GM10847 (cell line): ENCODE data around the gene COL27A1.

Experiments
- POLR2A ChIP-seq: IDR thresholded peaks from 2 replicates; pipeline ENCODE4 v1.6.1; 2011; ENCODE audit not compliant: insufficient read length; ENCODE audit errors: extremely low read depth

COL27A1 gene

DNA sequence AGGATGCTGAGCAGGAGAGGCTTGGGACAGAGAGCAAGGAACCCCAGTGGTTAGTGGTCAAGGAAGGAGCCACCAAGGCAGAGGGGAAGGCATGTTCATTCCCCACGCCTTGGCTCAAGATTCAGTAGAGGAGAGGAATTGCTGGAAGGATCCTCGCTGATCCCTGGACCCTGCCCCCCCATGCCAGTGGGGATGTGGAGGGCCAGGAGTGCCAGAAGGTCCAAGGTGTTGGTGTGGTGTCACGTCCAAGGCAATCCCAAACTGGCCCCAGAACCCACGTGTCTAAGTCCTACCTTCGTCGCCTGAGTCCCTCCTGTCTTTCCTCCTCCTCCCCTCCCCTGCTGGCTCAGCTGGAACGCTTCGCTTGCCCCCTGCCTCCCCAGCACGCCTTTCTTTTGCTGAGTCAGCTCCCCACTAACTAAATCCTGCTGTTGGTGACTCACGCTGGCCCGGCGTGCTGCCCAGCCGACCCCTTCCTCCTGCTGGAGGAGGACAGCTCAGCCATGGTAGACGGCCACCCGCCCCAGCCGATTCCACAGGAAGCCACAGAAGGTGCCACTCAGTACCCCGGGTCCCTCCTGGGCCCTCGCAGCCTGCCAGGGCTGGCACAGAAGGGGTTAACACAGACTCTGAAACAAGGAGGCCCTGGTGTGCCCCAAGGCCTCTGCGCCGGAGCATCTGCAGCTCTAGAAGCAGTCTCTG lies 130.0 kb downstream of the COL27A1 start:
- no peak for TF ChIP-seq POLR2A

DNA sequence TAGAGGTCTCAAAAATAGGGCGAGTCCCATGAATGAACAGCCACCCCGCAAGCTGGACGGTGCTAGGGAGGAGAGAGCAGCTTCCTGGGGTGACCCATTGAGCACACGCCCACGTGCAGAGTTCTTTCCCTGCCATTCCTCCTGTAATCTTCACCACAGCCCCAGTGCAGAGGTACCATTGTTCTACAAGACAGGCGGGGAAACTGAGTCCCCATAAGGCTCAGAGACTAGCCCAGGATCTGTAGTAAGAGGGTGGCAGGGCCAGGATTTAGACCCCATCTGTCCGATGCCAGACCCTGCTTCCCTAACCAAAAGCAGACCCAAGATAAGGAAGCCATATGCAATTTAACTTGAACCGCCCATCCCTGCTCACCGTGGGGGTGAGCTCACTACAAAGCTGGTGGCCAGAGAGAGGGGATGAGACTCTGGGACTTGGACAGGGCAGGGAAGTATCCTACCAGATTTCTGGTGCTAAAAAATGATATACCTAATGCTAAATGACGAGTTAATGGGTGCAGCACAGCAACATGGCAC lies 130.9 kb downstream of the COL27A1 start:
- no peak for TF ChIP-seq POLR2A

DNA sequence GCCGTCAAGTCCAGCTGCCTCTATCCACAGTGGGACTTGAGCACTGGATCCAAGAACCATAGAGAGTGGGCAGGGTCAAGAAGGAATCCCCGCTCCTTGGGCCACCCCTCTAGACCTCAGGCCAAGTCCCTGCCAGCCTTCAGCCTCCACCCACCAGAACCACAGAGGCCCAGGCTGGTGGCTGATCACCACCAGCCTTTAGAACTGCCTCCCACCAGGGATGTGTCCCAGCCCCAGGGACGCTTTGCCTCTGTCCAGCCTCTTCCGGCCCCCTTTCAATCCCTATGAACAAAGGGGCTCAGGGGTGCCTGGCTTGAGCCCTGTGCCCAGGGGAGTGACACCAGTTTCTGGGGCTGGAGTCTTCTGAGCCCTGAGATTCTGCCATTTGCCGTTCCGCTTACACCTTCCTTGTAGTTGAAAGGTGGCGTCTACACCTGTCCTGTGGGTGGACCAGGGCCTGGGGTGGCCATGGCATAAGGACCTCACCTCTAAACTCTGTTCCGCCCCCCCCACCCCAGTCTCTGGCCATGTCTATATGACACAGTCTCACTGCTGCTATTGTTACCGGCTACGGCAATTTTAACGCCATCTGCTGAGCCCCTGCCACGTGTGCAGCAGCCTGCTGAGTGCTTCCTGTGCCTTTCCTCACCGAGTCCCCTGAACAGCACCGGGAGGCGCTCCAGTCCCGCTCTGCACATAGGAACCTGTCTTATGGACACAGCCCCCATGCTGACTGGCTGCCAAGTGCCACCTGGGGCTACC lies 131.8 kb downstream of the COL27A1 start:
- TF ChIP-seq POLR2A, result no peak

DNA sequence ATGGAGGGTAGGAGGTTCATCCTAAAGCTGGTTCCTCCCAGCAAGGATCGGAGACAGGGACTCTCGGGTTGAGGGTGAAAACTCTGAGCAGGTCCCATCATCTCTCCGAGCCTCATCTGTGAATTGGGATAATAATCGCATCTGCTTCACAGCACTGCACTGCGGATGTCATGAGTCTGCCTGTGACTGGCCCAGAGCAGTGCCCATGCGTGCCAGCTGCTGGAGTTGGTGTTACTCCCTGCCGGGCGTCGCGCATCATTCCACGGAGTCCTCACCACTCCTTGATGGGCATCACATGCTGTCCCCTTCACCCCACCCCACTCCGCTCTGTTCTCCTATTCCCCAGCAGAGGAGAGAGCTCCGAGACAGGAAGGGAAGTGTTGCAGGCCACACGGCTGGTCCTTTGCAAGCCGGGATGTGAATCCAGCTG lies 132.4 kb downstream of the COL27A1 start:
- no peak for TF ChIP-seq POLR2A

DNA sequence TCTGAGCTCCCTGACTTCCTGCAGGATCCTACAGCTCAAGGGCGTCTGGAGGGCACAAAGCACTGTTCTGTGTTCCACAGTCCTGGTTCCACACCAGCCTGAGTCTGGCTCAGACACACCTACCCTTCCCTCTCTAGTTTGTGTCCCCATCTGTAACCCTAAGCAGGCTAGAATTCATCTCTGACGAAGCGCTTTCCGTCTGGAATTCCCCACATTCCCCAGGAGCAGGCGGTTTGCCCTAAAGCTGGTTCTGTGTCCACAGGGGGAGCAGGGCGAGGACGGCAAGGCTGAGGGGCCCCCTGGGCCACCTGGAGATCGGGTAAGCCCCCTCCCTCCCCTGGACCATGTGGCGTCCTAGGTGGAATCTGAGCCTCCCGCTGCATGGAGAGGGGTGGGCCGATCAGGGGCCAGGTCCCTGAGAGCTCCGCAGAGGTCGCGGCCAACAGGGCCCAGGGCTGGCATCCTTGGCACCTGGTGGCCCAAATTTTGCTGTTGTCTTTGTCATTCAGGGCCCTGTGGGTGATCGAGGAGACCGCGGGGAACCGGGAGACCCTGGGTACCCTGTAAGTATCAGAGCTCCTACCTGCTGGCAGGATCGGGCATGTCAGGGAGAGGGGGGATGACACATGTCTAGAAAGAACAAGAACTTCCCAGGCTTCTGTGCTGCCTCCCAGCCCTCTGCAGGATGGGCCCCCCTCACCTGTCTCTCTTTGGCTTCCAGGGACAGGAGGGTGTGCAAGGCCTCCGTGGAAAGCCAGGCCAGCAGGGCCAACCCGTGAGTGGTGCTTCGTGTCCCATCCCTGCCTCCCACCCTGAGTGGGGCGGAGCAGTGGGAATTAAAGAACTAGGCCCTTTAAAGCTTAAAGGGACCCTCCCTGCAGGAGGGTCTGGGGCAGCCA lies 133.1 kb downstream of the COL27A1 start:
- no peak for TF ChIP-seq POLR2A

DNA sequence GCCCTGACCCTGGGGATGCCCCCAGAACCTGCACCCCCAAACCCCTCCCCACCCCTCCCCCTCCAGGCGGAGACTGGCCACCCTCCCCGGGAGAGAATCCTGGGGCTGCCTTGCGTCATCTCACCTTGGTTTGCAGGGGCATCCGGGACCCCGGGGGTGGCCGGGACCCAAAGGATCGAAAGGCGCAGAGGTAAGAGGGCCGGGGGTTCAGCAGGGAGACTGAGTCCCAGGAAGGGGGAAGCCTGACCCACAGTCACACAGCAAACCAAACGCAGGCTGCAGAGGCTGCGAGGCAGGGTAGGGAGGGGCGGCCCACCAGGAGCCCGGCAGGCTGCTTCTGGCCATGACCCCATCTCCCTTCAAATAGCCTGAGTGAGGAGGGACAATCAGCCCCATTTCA lies 133.8 kb downstream of the COL27A1 start:
- no peak for TF ChIP-seq POLR2A

- TF ChIP-seq POLR2A, result no peak
Measured at GRCh38 chr9:114289571-114290481, 134.5 kb downstream of the COL27A1 start.

- TF ChIP-seq POLR2A, result no peak
Measured at GRCh38 chr9:114290561-114290986, 135.2 kb downstream of the COL27A1 start.

DNA sequence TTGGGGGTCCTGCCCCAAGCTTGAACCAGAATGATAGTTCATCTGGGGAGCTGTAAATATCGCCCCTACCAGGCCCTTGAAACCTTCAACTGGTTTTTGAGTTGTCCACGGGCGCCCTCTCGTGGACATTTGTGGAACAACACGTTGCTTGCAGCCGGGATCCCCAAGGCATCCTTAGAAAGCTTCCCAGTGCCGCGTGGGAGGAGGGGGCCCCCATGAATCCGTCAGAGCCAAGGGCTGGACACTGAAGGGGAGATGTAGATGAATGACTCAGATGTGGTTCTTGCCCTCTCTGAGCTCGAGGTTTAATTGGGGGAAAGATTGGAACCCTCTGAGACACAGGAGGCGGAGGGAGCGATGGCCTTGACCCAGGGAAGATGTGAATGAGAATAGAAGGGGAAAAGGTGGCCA lies 135.7 kb downstream of the COL27A1 start:
- no peak for TF ChIP-seq POLR2A

DNA sequence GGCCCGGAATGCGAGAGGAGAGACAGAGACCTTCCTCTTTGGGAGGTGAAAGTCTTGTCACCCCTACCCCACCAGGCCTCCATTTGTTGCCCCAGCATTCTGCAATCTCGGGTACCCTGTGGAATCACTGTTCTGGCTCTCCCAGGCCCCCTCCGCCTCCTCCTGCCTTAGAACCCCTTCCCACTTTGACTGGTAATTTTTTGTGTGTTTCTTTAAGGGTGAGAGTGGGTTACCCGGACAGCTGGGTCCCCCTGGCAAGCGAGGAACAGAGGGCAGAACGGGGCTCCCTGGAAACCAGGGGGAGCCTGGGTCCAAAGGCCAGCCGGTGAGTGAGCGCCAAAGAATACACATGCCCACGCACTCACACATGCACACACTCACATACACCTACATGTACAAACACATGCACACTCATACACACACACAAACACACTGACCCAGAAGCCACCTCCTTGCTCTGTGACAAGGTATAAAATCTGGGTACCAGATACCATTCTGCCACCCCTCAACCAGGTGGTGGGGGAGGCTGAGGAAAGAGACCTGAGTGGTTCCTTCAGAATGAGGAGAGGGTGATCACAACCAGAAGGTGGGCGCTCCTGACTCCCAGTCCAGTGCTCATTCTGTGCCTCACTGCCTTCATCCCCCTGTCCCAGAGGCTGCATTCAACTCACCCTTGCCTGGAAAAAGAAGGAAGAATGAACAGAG lies 136.7 kb downstream of the COL27A1 start:
- no peak for TF ChIP-seq POLR2A

DNA sequence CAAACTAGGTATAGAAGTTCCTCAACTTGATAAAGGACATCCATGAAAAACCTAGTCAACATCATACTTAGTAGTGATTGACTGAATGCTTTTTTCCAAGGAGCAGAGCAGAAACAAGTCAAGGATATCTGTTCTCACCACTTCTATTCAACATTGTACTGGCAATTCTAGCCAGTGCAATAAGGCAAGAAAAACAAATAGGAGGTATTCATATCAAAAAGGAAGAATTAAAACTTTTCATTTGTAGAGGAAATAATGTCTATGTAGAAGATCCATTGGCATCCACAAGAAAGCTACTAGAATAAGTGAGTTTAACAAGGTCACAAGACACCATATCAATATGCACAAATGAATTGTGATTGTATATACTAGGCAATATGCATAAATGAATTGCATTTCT lies 139.3 kb downstream of the COL27A1 start:
- no peak for TF ChIP-seq POLR2A

DNA sequence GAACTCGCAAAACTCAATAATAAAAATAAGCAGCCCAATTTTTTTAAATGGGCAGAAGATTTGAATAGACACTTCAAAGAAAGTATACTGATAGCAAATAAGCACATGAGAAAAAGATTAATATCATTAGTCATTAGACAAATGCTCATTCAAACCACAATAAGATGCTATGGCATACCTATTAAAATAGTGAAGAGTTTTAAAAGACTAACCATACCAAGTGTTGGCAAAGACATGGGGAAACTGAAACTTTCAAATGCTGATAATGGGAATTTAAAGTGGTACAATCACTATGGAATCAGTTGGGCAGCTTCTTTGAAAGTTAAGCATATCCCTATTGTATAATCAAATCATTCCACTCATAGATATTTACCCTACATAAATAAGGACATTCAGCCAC lies 141.0 kb downstream of the COL27A1 start:
- TF ChIP-seq POLR2A, result no peak

DNA sequence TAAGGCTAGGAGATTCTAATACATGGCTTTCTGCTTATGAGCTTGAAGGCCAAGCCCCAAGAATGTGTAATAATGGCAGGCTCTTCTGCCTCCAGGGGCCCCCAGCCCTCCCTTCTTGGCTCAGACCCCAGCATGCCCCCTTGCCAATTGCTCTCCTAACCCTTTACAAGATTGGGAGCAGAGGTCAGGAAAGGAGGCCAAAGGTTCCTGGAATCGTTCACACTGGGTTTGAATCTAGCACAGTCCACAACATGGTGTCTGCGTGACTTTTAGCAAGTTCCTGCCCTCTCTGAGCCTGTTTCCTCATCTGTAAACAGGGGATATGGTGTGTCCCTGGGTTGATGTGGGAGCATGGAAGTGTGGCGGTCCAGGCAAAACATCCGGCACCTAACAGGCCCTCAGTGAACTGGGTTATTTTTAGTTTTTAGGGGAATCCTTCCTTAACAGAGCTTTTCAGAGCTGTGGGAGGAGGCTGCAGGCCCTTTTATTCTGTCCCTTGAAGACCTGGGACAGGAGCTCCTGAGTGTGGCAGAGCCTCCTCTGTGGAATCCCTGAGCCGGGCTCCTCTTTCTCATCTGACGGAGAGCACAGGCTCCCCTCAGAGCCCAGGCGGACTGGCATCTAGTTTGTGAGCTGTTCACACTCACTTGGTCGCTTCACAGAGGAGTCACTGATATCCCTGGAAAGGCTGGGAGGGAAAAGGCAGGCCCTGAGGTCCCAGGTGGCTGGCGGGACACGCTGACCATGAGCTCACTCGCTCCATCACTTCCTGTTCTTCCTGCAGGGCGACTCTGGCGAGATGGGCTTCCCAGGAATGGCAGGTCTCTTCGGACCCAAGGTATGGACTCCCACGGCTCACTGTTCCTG lies 144.2 kb downstream of the COL27A1 start:
- no peak for TF ChIP-seq POLR2A
